HG03108 (cell line): ENCODE data around the gene PSMA2.
"Not testable (repeated sequence)": the region's sequence is repeated elsewhere in the genome, so short reads cannot be mapped to it uniquely, and the experiment has no call there.

ENCODE experiments used
- ATAC-seq: cut with Tn5 transposase; IDR thresholded peaks from one replicate; pipeline ENCODE4 v1.9.1; 2021; ENCODE audit warnings: moderate library complexity; ENCODE audit not compliant: unreplicated experiment

Gene PSMA2

GRCh38 chr7:42910306-42910705 lies 21.7 kb downstream of the PSMA2 start:
- no peak for ATAC-seq

- ATAC-seq: no peak
Measured at GRCh38 chr7:42907316-42907715, 24.7 kb downstream of the PSMA2 start.

GRCh38 chr7:42906181-42906580 lies 25.8 kb downstream of the PSMA2 start:
- no peak for ATAC-seq

GRCh38 chr7:42902331-42902730 lies 29.6 kb downstream of the PSMA2 start:
- no peak for ATAC-seq

GRCh38 chr7:42900842-42901241 lies 31.1 kb downstream of the PSMA2 start:
- no peak for ATAC-seq

GRCh38 chr7:42893346-42894240 lies 38.4 kb downstream of the PSMA2 start:
- no peak for ATAC-seq

- no peak for ATAC-seq
Measured at GRCh38 chr7:42886893-42887505, 45.0 kb downstream of the PSMA2 start.

- no peak for ATAC-seq
Measured at GRCh38 chr7:42886129-42886528, 45.8 kb downstream of the PSMA2 start.

GRCh38 chr7:42885183-42885582 lies 46.8 kb downstream of the PSMA2 start:
- ATAC-seq: not testable (repeated sequence)

- no peak for ATAC-seq
Measured at GRCh38 chr7:42883950-42884349, 48.0 kb downstream of the PSMA2 start.

- ATAC-seq: no peak
Measured at GRCh38 chr7:42880392-42880791, 51.6 kb downstream of the PSMA2 start.

- ATAC-seq: no peak
Measured at GRCh38 chr7:42878303-42878702, 53.7 kb downstream of the PSMA2 start.

GRCh38 chr7:42877862-42878261 lies 54.1 kb downstream of the PSMA2 start:
- no peak for ATAC-seq

GRCh38 chr7:42876182-42877068 lies 55.5 kb downstream of the PSMA2 start:
- ATAC-seq: peak; percentile 78

GRCh38 chr7:42869131-42870020 lies 62.6 kb downstream of the PSMA2 start:
- peak; percentile 94 for ATAC-seq

- ATAC-seq: no peak
Measured at GRCh38 chr7:42868480-42868879, 63.5 kb downstream of the PSMA2 start.
